Aorta (tissue), 5 donors: ENCODE results near the gene ACOX2. TPM values are rescaled to one million over a fixed set of nuclear protein-coding genes. Genes with fewer than 3 reads are reported as not detected.

Experiments used
- ATAC-seq: fragments of 200-7000 bp; cut with Tn5 transposase; one replicate; pipeline ENCODE4 v1.9.1; 2022; ENCODE audit warnings: moderate library complexity; ENCODE audit not compliant: low FRiP score
- DNase-seq, 2 donors: peaks; one replicate each; pipeline ENCODE4 v3.0.0-alpha.2; 2020
- H3K27ac ChIP-seq, 2 donors: one replicate each; pipeline ENCODE4 v1.5.1; 2013; ENCODE audit warnings: low read length in 2 of 2, mild to moderate bottlenecking in 2 of 2, moderate library complexity in 2 of 2, control low read depth in 1 of 2, inconsistent platforms in 1 of 2, low read depth in 1 of 2
- H3K27me3 ChIP-seq, 2 donors: one replicate each; pipeline ENCODE4 v1.6.1; 2013; ENCODE audit warnings: control low read depth in 1 of 2, low read length in 1 of 2, mild to moderate bottlenecking in 1 of 2, moderate library complexity in 1 of 2; ENCODE audit not compliant: insufficient read depth in 2 of 2, control insufficient read depth in 1 of 2
- H3K36me3 ChIP-seq, 2 donors: one replicate each; pipeline ENCODE4 v1.6.1; 2013; ENCODE audit warnings: control low read depth in 1 of 2, low read length in 1 of 2, mild to moderate bottlenecking in 1 of 2; ENCODE audit not compliant: insufficient read depth in 2 of 2, control insufficient read depth in 1 of 2
- H3K4me1 ChIP-seq, 2 donors: one replicate each; pipeline ENCODE4 v1.6.1; 2013; ENCODE audit warnings: low read length in 2 of 2, control low read depth in 1 of 2, mild to moderate bottlenecking in 1 of 2, moderate library complexity in 1 of 2; ENCODE audit not compliant: insufficient read depth in 2 of 2, control insufficient read depth in 1 of 2
- H3K4me3 ChIP-seq, 2 donors: one replicate each; pipeline ENCODE4 v1.5.1; 2013; ENCODE audit warnings: low read length in 2 of 2, control low read depth in 1 of 2, mild to moderate bottlenecking in 1 of 2
- H3K9me3 ChIP-seq: one replicate; pipeline ENCODE4 v1.6.1; 2013; ENCODE audit warnings: mild to moderate bottlenecking, low read length; ENCODE audit not compliant: control insufficient read depth
- WGBS, 2 donors: extraction: QIAGEN DNeasy Blood & Tissue Kit; methylation state at CpG; one replicate each; pipeline ENCODE4 v1.1.7; 2013; 5-methylcytosine and 5-hydroxymethylcytosine counted together
- intact Hi-C, 2 donors: fragments of 100-400 bp; cut with DNase I; formaldehyde crosslinking; loops; one replicate each; pipeline versions ENCODE4 v1.14.2 to v1.15.0; 2022
- polyA plus RNA-seq, 2 donors: library from polyadenylated mRNA; stranded (reverse); fragments of 200-250 nt; gene quantifications; one replicate each; pipeline ENCODE4 v1.2.3, GENCODE V29; 2013
- total RNA-seq, 2 donors: library from RNA; stranded (reverse); fragmentation: NEBNext Ultra II Directional; extraction: Animal tissue kit (Norgen Biotek cat#: 25700); gene quantifications; one replicate each; pipeline ENCODE4 v1.2.1, GENCODE V29; 2021
- donor health status: healthy with polysubstance abuse.
- donor health status: Bipolar disorder and iron deficiency.
- donor health status: DM: no; HTN: no; CAD: no.
- donor health status: DM: no; HTN: no; CAD: no.
- donor health status: DM: yes; HTN: yes; CAD: no.

Gene ACOX2
- total and polyA plus RNA-seq, 4 donors, result 10.6 to 68.7 (median 22.2) TPM

- Histone ChIP-seq H3K4me1 (no peaks in the 10 kb centered on the region), H3K9me3 (no peaks in the 10 kb centered on the region), H3K27ac (no peak overlapping the region), H3K4me3 (no peak overlapping the region), H3K27me3 (no peaks in the 10 kb centered on the region), H3K36me3 (no peaks in the 10 kb centered on the region)
- WGBS, 2 donors, result 89 to 92% methylated on average over 5 of the region's 5 CpGs
- ATAC-seq, result no peak
- no peak for DNase-seq
- intact Hi-C loops, result no loop called here
Observed at GRCh38 chr3:58570851-58571250, 33.9 kb upstream of the ACOX2 start.

DNA sequence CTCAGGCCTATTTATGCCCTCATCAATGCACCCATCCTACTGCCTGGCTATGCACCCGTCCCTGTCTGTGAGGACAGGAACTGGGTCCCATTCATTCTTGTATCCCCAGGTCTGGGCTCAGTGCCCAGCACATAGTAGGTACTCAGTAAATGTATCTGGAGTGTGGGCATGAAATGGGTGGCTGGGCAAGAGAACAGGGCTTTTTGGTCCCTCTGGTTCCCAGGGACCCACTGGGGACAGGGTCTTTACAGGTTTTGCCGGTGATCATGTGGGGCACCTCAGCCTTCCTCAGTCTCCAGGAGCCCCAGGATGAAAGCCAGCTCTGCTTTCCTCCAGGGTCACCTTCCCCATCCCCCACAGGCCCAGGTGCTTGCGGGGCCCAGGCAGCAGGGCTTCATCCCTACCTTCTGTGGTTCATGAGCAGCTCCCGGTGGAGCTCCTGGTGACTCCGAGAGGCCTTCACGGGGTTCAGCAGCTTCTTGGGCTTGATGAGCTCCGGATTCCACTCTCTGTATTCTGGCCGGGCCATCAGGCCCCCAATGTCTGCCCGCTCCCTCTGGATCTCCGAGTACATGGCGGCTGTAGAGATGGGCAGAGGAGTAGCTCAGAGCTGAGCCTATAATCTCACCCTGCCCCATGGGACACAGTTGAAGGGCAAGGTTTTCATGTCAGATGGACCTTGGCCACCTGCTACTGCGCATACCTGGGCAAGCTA lies 32.5 kb upstream of the ACOX2 start:
- H3K27me3 ChIP-seq, result no peaks in the 10 kb centered on the region
- no peaks in the 10 kb centered on the region for H3K9me3 ChIP-seq
- H3K4me1 ChIP-seq, result no peaks in the 10 kb centered on the region
- ATAC-seq (peak; percentile 8), DNase-seq (no peak)
- H3K27ac ChIP-seq, result no peak overlapping the region
- intact Hi-C loops, result loop anchor here in 1 of 2 donors (2.0 kb wide), 1 partner anchor 59 kb away; no protein-coding TSS in a partner anchor
- WGBS, 2 donors, result 91 to 93% methylated on average over 12 of the region's 12 CpGs
- no peak overlapping the region for H3K4me3 ChIP-seq
- H3K36me3 ChIP-seq, result no peaks in the 10 kb centered on the region

- H3K27me3 ChIP-seq, result no peaks in the 10 kb centered on the region
- H3K27ac ChIP-seq, result no peak overlapping the region
- DNase-seq (peak; percentile 77 to 94), ATAC-seq (peak; percentile 73)
- H3K4me1 ChIP-seq, result no peaks in the 10 kb centered on the region
- no peaks in the 10 kb centered on the region for H3K36me3 ChIP-seq
- intact Hi-C loops, result loop anchor here (1.0 to 2.0 kb wide), 2 partner anchors 60 to 62 kb away; no protein-coding TSS in a partner anchor
- no peaks in the 10 kb centered on the region for H3K9me3 ChIP-seq
- H3K4me3 ChIP-seq, result no peak overlapping the region
- 30 to 33% methylated on average over 17 of the region's 17 CpGs for WGBS, 2 donors
Observed at GRCh38 chr3:58568572-58569286, 31.7 kb upstream of the ACOX2 start.

- ATAC-seq (no peak), DNase-seq (no peak)
- Histone ChIP-seq H3K36me3 (no peaks in the 10 kb centered on the region), H3K27ac (no peak overlapping the region), H3K9me3 (no peaks in the 10 kb centered on the region), H3K4me1 (no peaks in the 10 kb centered on the region), H3K4me3 (no peak overlapping the region), H3K27me3 (no peaks in the 10 kb centered on the region)
- 94% methylated on average over 7 of the region's 7 CpGs for WGBS, 2 donors
- intact Hi-C loops, result no loop called here
Observed at GRCh38 chr3:58567251-58567515, 30.2 kb upstream of the ACOX2 start.

DNA sequence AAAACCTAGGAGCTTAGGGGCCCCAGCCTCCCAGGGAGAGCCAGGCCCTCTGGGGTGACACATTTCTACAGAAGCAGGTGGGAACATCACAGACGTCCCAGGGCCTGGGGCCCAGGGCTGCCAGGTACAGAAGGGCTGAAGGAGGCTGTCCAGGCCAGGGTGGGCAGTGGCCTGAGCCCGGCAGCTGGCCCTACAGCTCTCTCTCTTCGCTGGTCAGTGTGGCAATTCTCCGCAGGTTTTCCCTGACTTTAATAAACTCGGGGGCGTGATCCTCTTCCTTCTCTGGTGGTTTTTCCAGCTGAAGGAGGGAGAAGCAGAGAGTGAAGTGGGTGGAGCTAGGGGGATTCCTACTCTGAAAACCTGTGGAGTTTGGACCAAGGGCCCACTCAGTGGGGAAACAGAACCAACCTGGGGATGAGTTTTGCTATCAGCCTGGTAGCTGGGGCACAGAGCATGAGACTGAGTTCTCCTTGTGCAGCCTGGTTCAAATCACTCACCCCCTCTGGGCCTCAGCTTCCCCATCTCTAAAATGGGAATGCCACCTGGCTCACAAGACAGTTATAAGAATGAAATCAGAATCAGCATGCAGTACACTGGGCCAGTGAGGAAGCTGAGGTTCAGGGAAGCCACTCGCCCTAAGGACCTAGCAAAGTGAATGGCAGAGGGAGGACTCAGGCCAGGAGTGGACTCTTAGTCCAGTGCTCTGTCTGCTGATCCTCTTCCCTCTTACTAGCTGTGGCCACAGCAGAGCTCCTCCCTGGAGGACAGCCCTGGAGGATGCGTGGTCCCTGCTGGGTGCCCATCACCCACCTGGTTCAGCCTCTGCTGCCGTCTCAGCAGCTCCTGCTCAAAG lies 29.6 kb upstream of the ACOX2 start:
- WGBS, 2 donors, result 88 to 89% methylated on average over 9 of the region's 9 CpGs
- Histone ChIP-seq H3K9me3 (no peaks in the 10 kb centered on the region), H3K36me3 (no peaks in the 10 kb centered on the region), H3K27me3 (no peaks in the 10 kb centered on the region), H3K27ac (no peak overlapping the region), H3K4me1 (no peaks in the 10 kb centered on the region), H3K4me3 (no peak overlapping the region)
- no peak for DNase-seq
- intact Hi-C loops, result no loop called here
- no peak for ATAC-seq

GRCh38 chr3:58565621-58566397 lies 28.8 kb upstream of the ACOX2 start:
- no peak overlapping the region for H3K4me3 ChIP-seq
- H3K4me1 ChIP-seq, result no peaks in the 10 kb centered on the region
- 91 to 95% methylated on average over 12 of the region's 12 CpGs for WGBS, 2 donors
- H3K27me3 ChIP-seq, result no peaks in the 10 kb centered on the region
- intact Hi-C loops, result no loop called here
- no peak overlapping the region for H3K27ac ChIP-seq
- DNase-seq, result no peak
- no peaks in the 10 kb centered on the region for H3K36me3 ChIP-seq
- no peaks in the 10 kb centered on the region for H3K9me3 ChIP-seq
- no peak for ATAC-seq

GRCh38 chr3:58564456-58565160 lies 27.6 kb upstream of the ACOX2 start:
- 58 to 59% methylated on average over 13 of the region's 13 CpGs for WGBS, 2 donors
- Histone ChIP-seq H3K27me3 (no peaks in the 10 kb centered on the region), H3K4me1 (no peaks in the 10 kb centered on the region), H3K4me3 (no peak overlapping the region), H3K27ac (no peak overlapping the region), H3K9me3 (no peaks in the 10 kb centered on the region), H3K36me3 (no peaks in the 10 kb centered on the region)
- DNase-seq (no peak), ATAC-seq (no peak)
- intact Hi-C loops, result no loop called here

- H3K27me3 ChIP-seq, result no peaks in the 10 kb centered on the region
- ATAC-seq (no peak), DNase-seq (no peak)
- intact Hi-C loops, result no loop called here
- H3K4me1 ChIP-seq, result no peaks in the 10 kb centered on the region
- no peaks in the 10 kb centered on the region for H3K36me3 ChIP-seq
- WGBS, 2 donors, result 98 to 100% methylated on average over 1 of the region's 1 CpG
- H3K27ac ChIP-seq, result no peak overlapping the region
- H3K4me3 ChIP-seq, result no peak overlapping the region
- no peaks in the 10 kb centered on the region for H3K9me3 ChIP-seq
Observed at GRCh38 chr3:58564054-58564453, 27.1 kb upstream of the ACOX2 start.
